Tibial nerve (tissue), 3 donors: Measurements from ENCODE around the gene FOXI1.

Experiments
- CTCF ChIP-seq, 5 experiments: fragments of 200-600 bp in 3 of 5; fragments of 450-650 bp in 2 of 5; sonication (generic) in 3 of 5; IDR thresholded peaks; one replicate each; pipeline ENCODE4 v1.5.1; 2016 to 2019; ENCODE audit warnings: antibody characterized with exemption in 5 of 5, mild to moderate bottlenecking in 3 of 5, moderate library complexity in 2 of 5
- POLR2A ChIP-seq, 2 donors: fragments of 450-650 bp; IDR thresholded peaks; one replicate each; pipeline ENCODE4 v1.6.1; 2017; ENCODE audit warnings: antibody characterized with exemption in 2 of 2, mild to moderate bottlenecking in 2 of 2, moderate library complexity in 2 of 2

GRCh38 chr5:170113522-170113900 lies 7.8 kb downstream of the FOXI1 start:
- TF ChIP-seq CTCF (IDR thresholded peaks at IDR 0.05) (no peak), POLR2A (IDR thresholded peaks at IDR 0.05) (no peak)
